ENCODE data around the gene LNX1.

Gene LNX1

GRCh38 chr4:53598901-53599300, 7.6 kb upstream of the LNX1 start:
- DNase-seq (ENCODE audit: low read depth), result no peak

- DNase-seq (ENCODE audit: low read depth), result no peak
These were observed 7.2 kb upstream of the LNX1 start for GRCh38 chr4:53598483-53598882.

GRCh38 chr4:53596901-53597300, 5.6 kb upstream of the LNX1 start:
- no peak for DNase-seq (ENCODE audit: low read depth)

- DNase-seq (ENCODE audit: low read depth), result no peak
These were observed 4.5 kb upstream of the LNX1 start for GRCh38 chr4:53595834-53596233.

GRCh38 chr4:53595204-53595603, 3.9 kb upstream of the LNX1 start:
- DNase-seq (ENCODE audit: low read depth), result no peak

- no peak for DNase-seq (ENCODE audit: low read depth)
These were observed 2.5 kb upstream of the LNX1 start for GRCh38 chr4:53593765-53594164.

GRCh38 chr4:53592686-53593501, 1.6 kb upstream of the LNX1 start:
- DNase-seq (ENCODE audit: low read depth), result no peak

- no peak for DNase-seq (ENCODE audit: low read depth)
These were observed 836 bp upstream of the LNX1 start for GRCh38 chr4:53592122-53592521.

- DNase-seq (ENCODE audit: low read depth), result no peak
These were observed 1.1 kb downstream of the LNX1 start for GRCh38 chr4:53590187-53590586.

GRCh38 chr4:53589511-53589910, 1.8 kb downstream of the LNX1 start:
- DNase-seq (ENCODE audit: low read depth), result no peak

- no peak for DNase-seq (ENCODE audit: low read depth)
These were observed 4.2 kb downstream of the LNX1 start for GRCh38 chr4:53587135-53587534.

- DNase-seq (ENCODE audit: low read depth), result no peak
These were observed 5.0 kb downstream of the LNX1 start for GRCh38 chr4:53586121-53586816.

GRCh38 chr4:53584658-53585057, 6.6 kb downstream of the LNX1 start:
- DNase-seq (ENCODE audit: low read depth), result no peak

- no peak for DNase-seq (ENCODE audit: low read depth)
These were observed 7.8 kb downstream of the LNX1 start for GRCh38 chr4:53583513-53583912.

GRCh38 chr4:53582194-53582593, 9.1 kb downstream of the LNX1 start:
- DNase-seq (ENCODE audit: low read depth), result no peak

- DNase-seq (ENCODE audit: low read depth), result no peak
These were observed 11.0 kb downstream of the LNX1 start for GRCh38 chr4:53580274-53580673.

- no peak for DNase-seq (ENCODE audit: low read depth)
These were observed 11.5 kb downstream of the LNX1 start for GRCh38 chr4:53579826-53580225.

GRCh38 chr4:53576676-53577372, 14.5 kb downstream of the LNX1 start:
- no peak for DNase-seq (ENCODE audit: low read depth)

- no peak for DNase-seq (ENCODE audit: low read depth)
These were observed 15.1 kb downstream of the LNX1 start for GRCh38 chr4:53576071-53576617.

GRCh38 chr4:53575552-53575951, 15.7 kb downstream of the LNX1 start:
- DNase-seq (ENCODE audit: low read depth), result no peak

GRCh38 chr4:53574528-53574927, 16.8 kb downstream of the LNX1 start:
- no peak for DNase-seq (ENCODE audit: low read depth)

GRCh38 chr4:53573696-53574095, 17.6 kb downstream of the LNX1 start:
- no peak for DNase-seq (ENCODE audit: low read depth)

GRCh38 chr4:53572600-53572994, 18.7 kb downstream of the LNX1 start:
- no peak for DNase-seq (ENCODE audit: low read depth)
